HG03025 (cell line): ENCODE measurements around the gene UPF3A.
"Not testable (repeated sequence)": the region's sequence is repeated elsewhere in the genome, so short reads cannot be mapped to it uniquely, and the experiment has no call there.

Experiments used
- ATAC-seq: cut with Tn5 transposase; IDR thresholded peaks from one replicate; pipeline ENCODE4 v1.9.1; 2021; ENCODE audit warnings: mild to moderate bottlenecking, moderate library complexity; ENCODE audit not compliant: unreplicated experiment, low FRiP score

UPF3A gene, protein sequence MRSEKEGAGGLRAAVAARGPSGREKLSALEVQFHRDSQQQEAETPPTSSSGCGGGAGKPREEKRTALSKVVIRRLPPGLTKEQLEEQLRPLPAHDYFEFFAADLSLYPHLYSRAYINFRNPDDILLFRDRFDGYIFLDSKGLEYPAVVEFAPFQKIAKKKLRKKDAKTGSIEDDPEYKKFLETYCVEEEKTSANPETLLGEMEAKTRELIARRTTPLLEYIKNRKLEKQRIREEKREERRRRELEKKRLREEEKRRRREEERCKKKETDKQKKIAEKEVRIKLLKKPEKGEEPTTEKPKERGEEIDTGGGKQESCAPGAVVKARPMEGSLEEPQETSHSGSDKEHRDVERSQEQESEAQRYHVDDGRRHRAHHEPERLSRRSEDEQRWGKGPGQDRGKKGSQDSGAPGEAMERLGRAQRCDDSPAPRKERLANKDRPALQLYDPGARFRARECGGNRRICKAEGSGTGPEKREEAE

GRCh38 chr13:114281351-114282040, at the start of gene UPF3A:
TSS of gene UPF3A (plus strand) at chr13:114281601. CDS start at chr13:114281640, 39 bp downstream.
- peak; percentile 58 for ATAC-seq

- ATAC-seq: no peak
Observed at GRCh38 chr13:114231886-114232285, 49.5 kb upstream of the UPF3A start.

DNA sequence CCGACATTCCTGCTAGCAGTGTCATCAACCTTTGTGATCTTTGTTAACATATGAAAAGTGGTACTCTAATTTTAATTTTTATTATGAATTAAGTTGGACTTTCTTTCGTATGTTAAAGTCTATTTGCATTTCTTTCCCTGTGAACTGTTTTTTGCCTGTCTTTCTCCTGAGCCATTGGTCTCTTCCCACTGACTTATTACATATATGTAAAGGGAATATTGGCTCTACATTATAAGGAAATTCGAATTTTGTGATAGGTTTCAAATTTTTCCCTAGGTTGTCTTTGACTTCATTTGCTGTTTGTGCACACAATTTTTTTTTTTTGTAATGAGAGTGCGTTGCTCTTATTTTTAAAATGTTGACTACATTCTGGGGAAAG, 47.1 kb upstream of the UPF3A start:
- no peak for ATAC-seq

GRCh38 chr13:114234645-114235421, 46.6 kb upstream of the UPF3A start, which contains the start of gene CDC16:
TSS of gene CDC16 (plus strand) at chr13:114234897. CDS start at chr13:114235085, 188 bp downstream.
- ATAC-seq: peak; percentile 90

DNA sequence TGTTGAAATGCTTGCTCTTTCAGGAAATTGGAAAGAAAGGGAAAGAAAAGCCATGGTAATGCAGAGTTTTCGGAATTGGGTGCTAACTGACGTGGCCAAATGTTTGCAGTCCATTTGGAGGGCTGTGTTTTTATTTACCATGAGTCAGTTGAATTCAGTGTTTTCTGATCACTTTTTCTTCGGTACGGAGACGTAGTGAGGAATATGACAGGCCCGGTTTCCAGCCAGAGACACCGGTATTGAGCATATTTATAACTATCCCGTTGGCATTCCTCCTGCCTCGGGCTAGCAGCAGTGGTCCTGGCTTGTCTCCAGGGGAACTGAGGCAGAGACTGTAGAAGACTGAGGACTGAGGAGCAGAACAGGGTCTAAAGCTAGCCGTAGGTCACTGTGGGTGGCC, 45.7 kb upstream of the UPF3A start:
- ATAC-seq: no peak

DNA sequence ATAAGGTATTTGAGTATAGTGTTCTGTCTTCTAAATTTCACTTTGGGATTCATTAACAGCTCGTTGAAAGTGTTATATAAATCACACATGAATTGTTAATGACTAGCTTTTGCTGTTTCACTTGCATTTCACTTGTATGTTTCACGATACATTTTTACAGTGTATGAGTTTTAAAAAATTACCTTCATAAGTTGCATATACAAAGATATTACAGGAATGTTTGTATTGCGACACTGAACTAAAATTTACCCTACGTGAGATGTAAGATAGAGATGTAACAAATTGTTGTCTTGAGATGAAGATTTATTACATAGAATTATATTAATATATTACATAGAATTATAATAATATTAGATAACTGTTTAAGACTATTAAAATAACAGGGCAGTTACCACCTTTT, 45.2 kb upstream of the UPF3A start:
- no peak for ATAC-seq

- no peak for ATAC-seq
Observed at GRCh38 chr13:114237415-114238112, 43.8 kb upstream of the UPF3A start.

GRCh38 chr13:114241918-114242317, 39.5 kb upstream of the UPF3A start:
- no peak for ATAC-seq

GRCh38 chr13:114243971-114244370, 37.4 kb upstream of the UPF3A start:
- no peak for ATAC-seq

GRCh38 chr13:114244637-114245036, 36.8 kb upstream of the UPF3A start:
- no peak for ATAC-seq

DNA sequence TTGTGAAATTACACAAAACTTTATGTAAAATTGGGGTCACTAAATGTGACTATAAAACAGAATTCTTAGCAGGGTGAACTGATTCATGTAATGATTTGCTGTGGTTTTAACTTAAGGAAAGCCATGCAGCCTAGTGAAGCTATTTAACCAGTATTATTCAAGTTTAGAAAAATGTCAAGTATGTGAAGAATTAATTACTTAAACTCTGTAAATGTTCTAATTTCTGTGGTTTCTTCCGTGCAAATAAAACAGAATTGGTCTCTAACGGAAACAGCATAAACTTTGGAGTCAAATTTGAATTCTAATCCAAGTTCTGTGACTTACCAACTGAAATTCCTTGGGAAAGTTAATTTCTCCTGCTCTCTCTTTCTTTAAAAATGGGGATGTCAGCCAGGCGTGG, 33.4 kb upstream of the UPF3A start:
- ATAC-seq: no peak

DNA sequence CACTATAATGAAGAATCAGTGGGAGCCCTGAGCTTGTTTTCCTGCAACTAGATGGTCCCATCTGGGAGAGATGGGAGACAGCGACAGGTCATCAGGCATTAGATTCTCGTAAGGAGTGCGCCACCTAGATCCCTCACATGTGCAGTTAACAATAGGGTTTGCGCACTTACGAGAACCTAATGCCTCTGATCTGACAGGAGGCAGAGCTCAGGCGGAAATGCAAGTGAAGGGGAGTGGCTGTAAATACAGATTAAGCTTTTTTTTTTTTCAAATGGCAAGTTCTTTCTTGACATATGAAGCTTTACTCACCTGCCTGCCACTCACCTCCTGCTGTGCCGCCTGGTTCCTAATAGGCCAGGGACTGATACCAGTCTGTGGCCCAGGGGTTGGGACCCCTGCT, 32.3 kb upstream of the UPF3A start:
- no peak for ATAC-seq

- ATAC-seq: not testable (repeated sequence)
Observed at GRCh38 chr13:114251639-114252440, 29.6 kb upstream of the UPF3A start.

DNA sequence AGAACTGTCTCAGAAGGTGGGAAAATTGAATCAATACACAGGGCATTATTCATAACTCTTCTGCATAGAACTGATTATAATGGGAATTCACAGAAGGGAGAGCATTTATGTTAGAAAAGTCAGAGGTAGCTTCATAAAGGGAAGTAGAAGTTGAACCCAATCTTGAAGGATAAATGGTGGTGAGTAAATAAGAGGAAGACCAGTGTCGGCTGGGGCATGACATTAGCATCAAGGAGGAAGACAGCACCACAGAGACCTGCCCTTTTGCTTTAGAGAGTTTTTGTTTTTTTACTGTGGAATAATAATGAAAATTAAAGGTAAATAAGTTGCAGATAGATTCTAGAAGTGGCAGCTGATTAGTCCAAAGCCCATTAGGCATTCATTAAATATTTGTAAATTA, 24.9 kb upstream of the UPF3A start:
- ATAC-seq: no peak

DNA sequence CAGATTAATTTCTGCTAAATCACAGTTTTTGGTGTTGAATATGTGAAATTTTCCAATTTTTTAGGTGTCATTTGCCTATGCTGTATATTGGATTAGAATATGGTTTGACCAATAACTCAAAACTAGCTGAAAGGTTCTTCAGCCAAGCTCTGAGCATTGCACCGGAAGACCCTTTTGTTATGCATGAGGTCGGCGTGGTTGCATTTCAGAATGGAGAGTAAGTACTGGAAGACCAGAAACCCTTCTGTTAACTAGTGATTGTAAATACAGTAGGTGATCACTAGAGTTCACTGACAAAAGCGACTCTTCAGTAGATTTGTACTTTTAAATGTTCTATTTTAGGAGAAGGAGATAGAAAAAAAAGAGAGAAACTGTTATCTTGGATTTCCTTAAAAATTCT, 24.4 kb upstream of the UPF3A start:
- no peak for ATAC-seq

DNA sequence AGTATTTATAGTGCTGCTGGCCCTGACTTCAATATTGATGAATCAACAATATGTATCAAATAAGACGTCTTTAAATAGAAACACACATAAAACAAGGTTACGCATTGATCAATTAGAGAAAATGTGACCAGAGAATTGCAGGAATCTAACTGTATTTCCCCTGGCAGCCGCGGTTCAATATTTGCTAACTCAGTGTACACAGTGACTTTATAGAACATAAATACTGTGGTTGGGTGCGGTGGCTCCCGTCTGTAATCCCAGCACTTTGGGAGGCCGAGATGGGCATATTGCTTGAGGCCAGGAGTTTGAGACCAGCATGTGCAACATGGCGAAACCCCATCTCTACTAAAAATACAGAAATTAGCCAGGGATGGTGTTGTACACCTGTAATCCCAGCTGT, 22.8 kb upstream of the UPF3A start:
- no peak for ATAC-seq

- ATAC-seq: no peak
Observed at GRCh38 chr13:114259374-114259773, 22.0 kb upstream of the UPF3A start.

DNA sequence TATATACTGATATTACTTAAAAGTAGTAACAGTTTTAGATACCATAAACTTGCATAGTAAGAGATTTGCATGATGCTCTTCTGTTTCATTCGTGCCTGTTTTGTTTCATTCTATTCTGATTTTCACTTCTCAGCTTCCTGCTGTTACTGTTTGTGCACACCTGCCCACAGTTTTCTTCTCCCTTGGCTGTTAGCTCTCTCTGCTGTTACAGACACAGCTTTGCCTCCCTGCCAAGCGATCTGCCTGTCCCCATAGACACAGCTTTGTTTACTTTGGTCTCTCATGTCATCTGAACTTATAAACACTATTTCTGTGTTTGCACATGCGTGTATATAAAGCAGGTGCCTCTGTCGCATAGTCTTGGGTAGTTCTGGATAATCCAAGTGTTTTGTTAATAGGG, 21.4 kb upstream of the UPF3A start:
- peak; percentile 54 for ATAC-seq

DNA sequence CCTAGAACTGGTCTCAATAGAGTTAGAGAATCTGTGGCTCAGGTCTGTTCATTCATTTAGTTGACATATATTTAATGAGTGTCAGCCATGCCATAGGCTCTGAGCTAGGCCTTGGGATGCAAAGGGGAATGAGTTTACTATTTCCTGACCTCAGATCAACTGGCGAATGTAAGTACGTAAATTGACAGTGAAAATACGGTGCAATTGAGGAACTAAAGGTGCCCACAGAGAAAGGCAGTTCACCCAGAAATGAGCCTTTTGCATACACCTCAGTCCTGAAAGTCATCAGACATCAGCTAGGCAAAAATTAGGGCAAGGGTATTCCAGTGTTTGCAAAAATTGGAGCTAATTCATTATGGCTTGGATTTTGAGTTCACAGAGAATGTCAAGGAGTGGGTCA, 20.6 kb upstream of the UPF3A start:
- ATAC-seq: no peak
